GM23338 (cell line): ENCODE data around the gene ATF7. TPM values are rescaled to one million over a fixed set of nuclear protein-coding genes. Genes with fewer than 3 reads are reported as not detected.

Experiments used
- ATAC-seq: fragments of 200-7000 bp; cut with Tn5 transposase; 3 replicates; pipeline ENCODE4 v1.9.1; 2020
- DNase-seq: peaks from one replicate; pipeline ENCODE4 v3.0.0-alpha.2; 2015; ENCODE audit warnings: low spot score
- H2AFZ ChIP-seq: fragments of 200-600 bp; sonication (generic); 2 replicates; pipeline ENCODE4 v1.8.0; 2016; ENCODE audit warnings: antibody characterized with exemption, mild to moderate bottlenecking, moderate library complexity
- H3F3A ChIP-seq: fragments of 200-600 bp; sonication (generic); replicated peaks from 2 replicates; pipeline ENCODE4 v1.8.0; 2017; ENCODE audit warnings: antibody characterized with exemption, mixed run types, low read depth
- H3K27ac ChIP-seq: fragments of 200-600 bp; sonication (generic); 2 replicates; pipeline ENCODE4 v1.6.1; 2016; ENCODE audit warnings: low read depth
- H3K27me3 ChIP-seq: fragments of 200-600 bp; sonication (generic); 2 replicates; pipeline ENCODE4 v1.8.0; 2016; ENCODE audit warnings: mild to moderate bottlenecking, mixed run types, moderate library complexity; ENCODE audit not compliant: insufficient read depth
- H3K36me3 ChIP-seq: fragments of 200-600 bp; sonication (generic); 2 replicates; pipeline ENCODE4 v1.8.0; 2016; ENCODE audit warnings: mild to moderate bottlenecking; ENCODE audit not compliant: insufficient read depth
- H3K4me1 ChIP-seq: fragments of 200-600 bp; sonication (generic); 2 replicates; pipeline ENCODE4 v1.8.0; 2016; ENCODE audit warnings: mild to moderate bottlenecking, moderate library complexity; ENCODE audit not compliant: insufficient read depth
- H3K4me2 ChIP-seq: fragments of 200-600 bp; sonication (generic); 2 replicates; pipeline ENCODE4 v1.7.1; 2017; ENCODE audit warnings: mixed run types
- H3K4me3 ChIP-seq: fragments of 200-600 bp; sonication (generic); 2 replicates; pipeline ENCODE4 v1.6.1; 2016; ENCODE audit warnings: mixed run types
- H3K79me2 ChIP-seq: fragments of 200-600 bp; sonication (generic); replicated peaks from 2 replicates; pipeline ENCODE4 v1.8.0; 2017; ENCODE audit warnings: mild to moderate bottlenecking; ENCODE audit not compliant: insufficient read depth
- H3K9me2 ChIP-seq: fragments of 200-600 bp; sonication (generic); 2 replicates; pipeline ENCODE4 v1.8.0; 2017; ENCODE audit not compliant: insufficient read depth
- H4K20me1 ChIP-seq: fragments of 200-600 bp; sonication (generic); replicated peaks from 2 replicates; pipeline ENCODE4 v1.8.0; 2017; ENCODE audit warnings: mild to moderate bottlenecking; ENCODE audit not compliant: insufficient read depth
- H3K27ac Mint-ChIP-seq: 2 replicates; pipeline ENCODE4 v1.8.0; 2020; ENCODE audit warnings: inconsistent platforms, mild to moderate bottlenecking, moderate library complexity, mixed read lengths
- H3K27me3 Mint-ChIP-seq: 3 replicates; pipeline ENCODE4 v1.8.0; 2022; ENCODE audit warnings: low read depth, mild to moderate bottlenecking, moderate library complexity, mixed read lengths, inconsistent platforms; ENCODE audit not compliant: insufficient read depth, poor library complexity
- H3K36me3 Mint-ChIP-seq: 3 replicates; pipeline ENCODE4 v1.8.0; 2021; ENCODE audit warnings: low read depth, mild to moderate bottlenecking, inconsistent platforms, moderate library complexity, mixed read lengths
- H3K4me1 Mint-ChIP-seq: 3 replicates; pipeline ENCODE4 v1.8.0; 2020; ENCODE audit warnings: mild to moderate bottlenecking, inconsistent platforms, mixed read lengths
- H3K4me3 Mint-ChIP-seq: 3 replicates; pipeline ENCODE4 v1.8.0; 2021; ENCODE audit warnings: moderate library complexity, mild to moderate bottlenecking, inconsistent platforms, mixed read lengths
- H3K9me3 Mint-ChIP-seq: 3 replicates; pipeline ENCODE4 v1.8.0; 2020; ENCODE audit warnings: moderate library complexity, mild to moderate bottlenecking, inconsistent platforms, mixed read lengths
- CREB1 ChIP-seq: fragments of 250-450 bp; sonication (Bioruptor Pico); IDR thresholded peaks from 2 replicates; pipeline ENCODE4 v1.5.0; 2020; ENCODE audit warnings: low read depth, mild to moderate bottlenecking, moderate library complexity
- EZH2 ChIP-seq: fragments of 200-600 bp; sonication (generic); IDR thresholded peaks from one replicate; pipeline ENCODE4 v1.8.0; 2017; ENCODE audit warnings: antibody characterized with exemption, mild to moderate bottlenecking, low read depth; ENCODE audit not compliant: unreplicated experiment
- EZH2phosphoT487 ChIP-seq: fragments of 200-600 bp; sonication (generic); IDR thresholded peaks from one replicate; pipeline ENCODE4 v1.8.1; 2018; ENCODE audit warnings: antibody characterized with exemption; ENCODE audit not compliant: unreplicated experiment
- JUNB ChIP-seq: IDR thresholded peaks from one replicate; pipeline ENCODE4 v1.6.1; 2016; ENCODE audit warnings: antibody characterized with exemption; ENCODE audit not compliant: unreplicated experiment
- NANOG ChIP-seq: IDR thresholded peaks from 2 replicates; pipeline ENCODE4 v1.6.1; 2016; ENCODE audit warnings: antibody characterized with exemption, borderline replicate concordance
- POLR2AphosphoS5 ChIP-seq: IDR thresholded peaks from 2 replicates; pipeline ENCODE4 v1.6.1; 2016; ENCODE audit warnings: antibody characterized with exemption, low read depth
- STAT1 ChIP-seq: IDR thresholded peaks from one replicate; pipeline ENCODE4 v1.6.1; 2016; ENCODE audit warnings: antibody characterized with exemption; ENCODE audit not compliant: unreplicated experiment
- ZNF114 ChIP-seq: fragments of 250-450 bp; sonication (Bioruptor Pico); IDR thresholded peaks from 2 replicates; pipeline ENCODE4 v1.5.0; 2020; ENCODE audit warnings: mild to moderate bottlenecking, moderate library complexity
- ZNF331 ChIP-seq: fragments of 250-450 bp; sonication (Bioruptor Pico); IDR thresholded peaks from 2 replicates; pipeline ENCODE4 v1.5.0; 2020; ENCODE audit warnings: low read depth, mild to moderate bottlenecking, moderate library complexity
- polyA plus RNA-seq: library from polyadenylated mRNA; unstranded; fragments of >200 nt; fragmentation: Nextera tagmentation; extraction: Ambion mirVana; gene quantifications from 2 replicates; pipeline ENCODE4 v1.2.1, GENCODE V29; 2016
- total RNA-seq: library from RNA; depleted of rRNA; stranded (reverse); fragments of >200 nt; shearing (Covaris generic); gene quantifications from 2 replicates; pipeline ENCODE4 v1.2.3, GENCODE V29; 2014
- TF ChIP-seq, protein P1 (sequence below): fragments of 250-450 bp; sonication (Bioruptor Pico); IDR thresholded peaks from 2 replicates; pipeline ENCODE4 v1.5.0; 2020; ENCODE audit warnings: mild to moderate bottlenecking, moderate library complexity
- TF ChIP-seq, protein P2 (sequence below): IDR thresholded peaks from 2 replicates; pipeline ENCODE4 v1.6.1; 2016; ENCODE audit warnings: antibody characterized with exemption
- TF ChIP-seq, protein P3 (sequence below): IDR thresholded peaks from one replicate; pipeline ENCODE4 v1.6.1; 2018; ENCODE audit warnings: antibody characterized with exemption; ENCODE audit not compliant: unreplicated experiment
- TF ChIP-seq, protein P4 (sequence below), 2 experiments: fragments of 200-600 bp in 1 of 2; sonication (generic) in 1 of 2; conservative IDR thresholded peaks; 2 replicates each; pipeline versions ENCODE4 v1.5.1 to v1.6.1; 2016 to 2017; ENCODE audit warnings: antibody characterized with exemption in 2 of 2, low read depth in 2 of 2, mild to moderate bottlenecking in 2 of 2, moderate library complexity in 1 of 2

ATF7 gene
- total and polyA plus RNA-seq, 2 experiments from 2014 or later: 13.9 to 16.3 TPM

DNA sequence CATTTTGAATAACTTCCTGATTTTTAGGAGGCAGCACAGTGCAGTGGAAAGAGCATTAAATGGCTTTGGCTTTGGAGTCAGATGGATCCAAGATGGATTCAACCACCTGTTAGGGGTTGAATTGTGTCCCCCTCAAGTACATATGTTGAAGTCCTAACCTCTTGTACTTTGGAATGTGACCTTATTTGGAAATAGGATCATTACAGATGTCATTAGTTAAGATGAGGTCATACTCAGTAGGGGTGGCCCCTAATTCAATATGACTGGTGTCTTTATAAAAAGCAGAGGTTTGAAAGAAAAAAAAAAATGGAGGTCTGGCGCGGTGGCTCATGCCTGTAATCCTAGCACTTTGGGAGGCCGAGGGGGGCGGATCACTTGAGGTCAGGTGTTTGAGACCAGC lies 30.9 kb upstream of the ATF7 start:
- H3K4me1 Mint-ChIP-seq: peaks cover 18% of the 10 kb centered on the region
- Histone ChIP-seq H3K36me3 (no peaks in the 10 kb centered on the region), H3K27ac (no peak overlapping the region), H3K4me2 (no peak overlapping the region), H3F3A (peaks cover 8% of the 10 kb centered on the region), H3K9me2 (no peaks in the 10 kb centered on the region), H3K4me1 (peaks cover 6% of the 10 kb centered on the region), H3K4me3 (no peak overlapping the region), H3K27me3 (no peaks in the 10 kb centered on the region), H4K20me1 (no peaks in the 10 kb centered on the region), H3K79me2 (no peaks in the 10 kb centered on the region), H2AFZ (no peak overlapping the region)
- H3K27ac Mint-ChIP-seq: 0 out of 2 replicates have a peak overlapping the region, but pooled peaks have one; percentile 59
- no peak for DNase-seq
- no peak for ATAC-seq
- no peak overlapping the region; the same call in 2 of the 3 replicates for H3K4me3 Mint-ChIP-seq
- peaks cover 7% of the 10 kb centered on the region; the same call in 2 of the 3 replicates for H3K36me3 Mint-ChIP-seq
- TF ChIP-seq, protein P1, sequence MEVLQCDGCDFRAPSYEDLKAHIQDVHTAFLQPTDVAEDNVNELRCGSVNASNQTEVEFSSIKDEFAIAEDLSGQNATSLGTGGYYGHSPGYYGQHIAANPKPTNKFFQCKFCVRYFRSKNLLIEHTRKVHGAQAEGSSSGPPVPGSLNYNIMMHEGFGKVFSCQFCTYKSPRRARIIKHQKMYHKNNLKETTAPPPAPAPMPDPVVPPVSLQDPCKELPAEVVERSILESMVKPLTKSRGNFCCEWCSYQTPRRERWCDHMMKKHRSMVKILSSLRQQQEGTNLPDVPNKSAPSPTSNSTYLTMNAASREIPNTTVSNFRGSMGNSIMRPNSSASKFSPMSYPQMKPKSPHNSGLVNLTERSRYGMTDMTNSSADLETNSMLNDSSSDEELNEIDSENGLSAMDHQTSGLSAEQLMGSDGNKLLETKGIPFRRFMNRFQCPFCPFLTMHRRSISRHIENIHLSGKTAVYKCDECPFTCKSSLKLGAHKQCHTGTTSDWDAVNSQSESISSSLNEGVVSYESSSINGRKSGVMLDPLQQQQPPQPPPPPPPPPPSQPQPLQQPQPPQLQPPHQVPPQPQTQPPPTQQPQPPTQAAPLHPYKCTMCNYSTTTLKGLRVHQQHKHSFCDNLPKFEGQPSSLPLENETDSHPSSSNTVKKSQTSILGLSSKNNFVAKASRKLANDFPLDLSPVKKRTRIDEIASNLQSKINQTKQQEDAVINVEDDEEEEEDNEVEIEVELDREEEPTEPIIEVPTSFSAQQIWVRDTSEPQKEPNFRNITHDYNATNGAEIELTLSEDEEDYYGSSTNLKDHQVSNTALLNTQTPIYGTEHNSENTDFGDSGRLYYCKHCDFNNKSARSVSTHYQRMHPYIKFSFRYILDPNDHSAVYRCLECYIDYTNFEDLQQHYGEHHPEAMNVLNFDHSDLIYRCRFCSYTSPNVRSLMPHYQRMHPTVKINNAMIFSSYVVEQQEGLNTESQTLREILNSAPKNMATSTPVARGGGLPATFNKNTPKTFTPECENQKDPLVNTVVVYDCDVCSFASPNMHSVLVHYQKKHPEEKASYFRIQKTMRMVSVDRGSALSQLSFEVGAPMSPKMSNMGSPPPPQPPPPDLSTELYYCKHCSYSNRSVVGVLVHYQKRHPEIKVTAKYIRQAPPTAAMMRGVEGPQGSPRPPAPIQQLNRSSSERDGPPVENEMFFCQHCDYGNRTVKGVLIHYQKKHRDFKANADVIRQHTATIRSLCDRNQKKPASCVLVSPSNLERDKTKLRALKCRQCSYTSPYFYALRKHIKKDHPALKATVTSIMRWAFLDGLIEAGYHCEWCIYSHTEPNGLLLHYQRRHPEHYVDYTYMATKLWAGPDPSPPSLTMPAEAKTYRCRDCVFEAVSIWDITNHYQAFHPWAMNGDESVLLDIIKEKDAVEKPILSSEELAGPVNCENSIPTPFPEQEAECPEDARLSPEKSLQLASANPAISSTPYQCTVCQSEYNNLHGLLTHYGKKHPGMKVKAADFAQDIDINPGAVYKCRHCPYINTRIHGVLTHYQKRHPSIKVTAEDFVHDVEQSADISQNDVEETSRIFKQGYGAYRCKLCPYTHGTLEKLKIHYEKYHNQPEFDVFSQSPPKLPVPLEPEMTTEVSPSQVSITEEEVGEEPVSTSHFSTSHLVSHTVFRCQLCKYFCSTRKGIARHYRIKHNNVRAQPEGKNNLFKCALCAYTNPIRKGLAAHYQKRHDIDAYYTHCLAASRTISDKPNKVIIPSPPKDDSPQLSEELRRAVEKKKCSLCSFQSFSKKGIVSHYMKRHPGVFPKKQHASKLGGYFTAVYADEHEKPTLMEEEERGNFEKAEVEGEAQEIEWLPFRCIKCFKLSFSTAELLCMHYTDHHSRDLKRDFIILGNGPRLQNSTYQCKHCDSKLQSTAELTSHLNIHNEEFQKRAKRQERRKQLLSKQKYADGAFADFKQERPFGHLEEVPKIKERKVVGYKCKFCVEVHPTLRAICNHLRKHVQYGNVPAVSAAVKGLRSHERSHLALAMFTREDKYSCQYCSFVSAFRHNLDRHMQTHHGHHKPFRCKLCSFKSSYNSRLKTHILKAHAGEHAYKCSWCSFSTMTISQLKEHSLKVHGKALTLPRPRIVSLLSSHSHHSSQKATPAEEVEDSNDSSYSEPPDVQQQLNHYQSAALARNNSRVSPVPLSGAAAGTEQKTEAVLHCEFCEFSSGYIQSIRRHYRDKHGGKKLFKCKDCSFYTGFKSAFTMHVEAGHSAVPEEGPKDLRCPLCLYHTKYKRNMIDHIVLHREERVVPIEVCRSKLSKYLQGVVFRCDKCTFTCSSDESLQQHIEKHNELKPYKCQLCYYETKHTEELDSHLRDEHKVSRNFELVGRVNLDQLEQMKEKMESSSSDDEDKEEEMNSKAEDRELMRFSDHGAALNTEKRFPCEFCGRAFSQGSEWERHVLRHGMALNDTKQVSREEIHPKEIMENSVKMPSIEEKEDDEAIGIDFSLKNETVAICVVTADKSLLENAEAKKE (CRISPR knock-in tag): no peak
- TF ChIP-seq, protein P2, sequence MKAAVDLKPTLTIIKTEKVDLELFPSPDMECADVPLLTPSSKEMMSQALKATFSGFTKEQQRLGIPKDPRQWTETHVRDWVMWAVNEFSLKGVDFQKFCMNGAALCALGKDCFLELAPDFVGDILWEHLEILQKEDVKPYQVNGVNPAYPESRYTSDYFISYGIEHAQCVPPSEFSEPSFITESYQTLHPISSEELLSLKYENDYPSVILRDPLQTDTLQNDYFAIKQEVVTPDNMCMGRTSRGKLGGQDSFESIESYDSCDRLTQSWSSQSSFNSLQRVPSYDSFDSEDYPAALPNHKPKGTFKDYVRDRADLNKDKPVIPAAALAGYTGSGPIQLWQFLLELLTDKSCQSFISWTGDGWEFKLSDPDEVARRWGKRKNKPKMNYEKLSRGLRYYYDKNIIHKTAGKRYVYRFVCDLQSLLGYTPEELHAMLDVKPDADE: no peak
- TF ChIP-seq, protein P3, sequence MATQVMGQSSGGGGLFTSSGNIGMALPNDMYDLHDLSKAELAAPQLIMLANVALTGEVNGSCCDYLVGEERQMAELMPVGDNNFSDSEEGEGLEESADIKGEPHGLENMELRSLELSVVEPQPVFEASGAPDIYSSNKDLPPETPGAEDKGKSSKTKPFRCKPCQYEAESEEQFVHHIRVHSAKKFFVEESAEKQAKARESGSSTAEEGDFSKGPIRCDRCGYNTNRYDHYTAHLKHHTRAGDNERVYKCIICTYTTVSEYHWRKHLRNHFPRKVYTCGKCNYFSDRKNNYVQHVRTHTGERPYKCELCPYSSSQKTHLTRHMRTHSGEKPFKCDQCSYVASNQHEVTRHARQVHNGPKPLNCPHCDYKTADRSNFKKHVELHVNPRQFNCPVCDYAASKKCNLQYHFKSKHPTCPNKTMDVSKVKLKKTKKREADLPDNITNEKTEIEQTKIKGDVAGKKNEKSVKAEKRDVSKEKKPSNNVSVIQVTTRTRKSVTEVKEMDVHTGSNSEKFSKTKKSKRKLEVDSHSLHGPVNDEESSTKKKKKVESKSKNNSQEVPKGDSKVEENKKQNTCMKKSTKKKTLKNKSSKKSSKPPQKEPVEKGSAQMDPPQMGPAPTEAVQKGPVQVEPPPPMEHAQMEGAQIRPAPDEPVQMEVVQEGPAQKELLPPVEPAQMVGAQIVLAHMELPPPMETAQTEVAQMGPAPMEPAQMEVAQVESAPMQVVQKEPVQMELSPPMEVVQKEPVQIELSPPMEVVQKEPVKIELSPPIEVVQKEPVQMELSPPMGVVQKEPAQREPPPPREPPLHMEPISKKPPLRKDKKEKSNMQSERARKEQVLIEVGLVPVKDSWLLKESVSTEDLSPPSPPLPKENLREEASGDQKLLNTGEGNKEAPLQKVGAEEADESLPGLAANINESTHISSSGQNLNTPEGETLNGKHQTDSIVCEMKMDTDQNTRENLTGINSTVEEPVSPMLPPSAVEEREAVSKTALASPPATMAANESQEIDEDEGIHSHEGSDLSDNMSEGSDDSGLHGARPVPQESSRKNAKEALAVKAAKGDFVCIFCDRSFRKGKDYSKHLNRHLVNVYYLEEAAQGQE: no peak
- TF ChIP-seq NANOG (no peak), ZNF114 (CRISPR knock-in tag) (no peak), POLR2AphosphoS5 (no peak), EZH2 (no peak), EZH2phosphoT487 (no peak), JUNB (no peak), CREB1 (CRISPR knock-in tag) (no peak), ZNF331 (CRISPR knock-in tag) (no peak), STAT1 (no peak)
- TF ChIP-seq, protein P4, sequence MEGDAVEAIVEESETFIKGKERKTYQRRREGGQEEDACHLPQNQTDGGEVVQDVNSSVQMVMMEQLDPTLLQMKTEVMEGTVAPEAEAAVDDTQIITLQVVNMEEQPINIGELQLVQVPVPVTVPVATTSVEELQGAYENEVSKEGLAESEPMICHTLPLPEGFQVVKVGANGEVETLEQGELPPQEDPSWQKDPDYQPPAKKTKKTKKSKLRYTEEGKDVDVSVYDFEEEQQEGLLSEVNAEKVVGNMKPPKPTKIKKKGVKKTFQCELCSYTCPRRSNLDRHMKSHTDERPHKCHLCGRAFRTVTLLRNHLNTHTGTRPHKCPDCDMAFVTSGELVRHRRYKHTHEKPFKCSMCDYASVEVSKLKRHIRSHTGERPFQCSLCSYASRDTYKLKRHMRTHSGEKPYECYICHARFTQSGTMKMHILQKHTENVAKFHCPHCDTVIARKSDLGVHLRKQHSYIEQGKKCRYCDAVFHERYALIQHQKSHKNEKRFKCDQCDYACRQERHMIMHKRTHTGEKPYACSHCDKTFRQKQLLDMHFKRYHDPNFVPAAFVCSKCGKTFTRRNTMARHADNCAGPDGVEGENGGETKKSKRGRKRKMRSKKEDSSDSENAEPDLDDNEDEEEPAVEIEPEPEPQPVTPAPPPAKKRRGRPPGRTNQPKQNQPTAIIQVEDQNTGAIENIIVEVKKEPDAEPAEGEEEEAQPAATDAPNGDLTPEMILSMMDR (conservative IDR thresholded peaks at IDR 0.05; ENCODE audit: low read depth in 2 of 2): no peak
- H3K27me3 Mint-ChIP-seq: peaks cover 2% of the 10 kb centered on the region
- H3K9me3 Mint-ChIP-seq: no peaks in the 10 kb centered on the region
